A549 (cell line): ENCODE results near the gene MSN.

ENCODE experiments used
- CTCF ChIP-seq: fragments of >200 bp; sonication (Bioruptor Twin); formaldehyde crosslinking; IDR thresholded peaks from 3 replicates; pipeline ENCODE4 v1.5.1; 2016
- ELK1 ChIP-seq: fragments of 150-350 bp; IDR thresholded peaks from 2 replicates; pipeline ENCODE4 v1.6.1; 2014; ENCODE audit warnings: low read depth, mild to moderate bottlenecking, low read length
- MAZ ChIP-seq: fragments of 150-350 bp; IDR thresholded peaks from 2 replicates; pipeline ENCODE4 v1.6.1; 2014; ENCODE audit warnings: antibody characterized with exemption, low read depth, low read length, borderline replicate concordance
- POLR2A ChIP-seq: IDR thresholded peaks from 2 replicates; pipeline ENCODE4 v1.6.1; 2012; ENCODE audit warnings: mild to moderate bottlenecking, low read length
- SREBF2 ChIP-seq: fragments of 450-650 bp; IDR thresholded peaks from 2 replicates; pipeline ENCODE4 v1.6.1; 2014; ENCODE audit warnings: mild to moderate bottlenecking, moderate library complexity

- TF ChIP-seq ELK1: no peak
- TF ChIP-seq CTCF: no peak
- TF ChIP-seq SREBF2: no peak
- TF ChIP-seq POLR2A: no peak
- TF ChIP-seq MAZ: no peak
These were observed 9.8 kb upstream of the MSN start for GRCh38 chrX:65657659-65658058.
